Upper lobe of left lung (tissue), 6 donors: Measurements from ENCODE around the gene KCNJ6. TPM values are rescaled to one million over a fixed set of nuclear protein-coding genes. Genes with fewer than 3 reads are reported as not detected.
A peak's percentile ranks its signal among the peaks of the same experiment; 100 is the strongest.

Experiments used
- ATAC-seq, 2 donors: fragments of 200-7000 bp; cut with Tn5 transposase; one replicate each; pipeline ENCODE4 v1.9.1; 2022; ENCODE audit warnings: mild to moderate bottlenecking in 2 of 2, moderate library complexity in 2 of 2; ENCODE audit not compliant: low FRiP score in 2 of 2
- DNase-seq, 2 donors: peaks; one replicate each; pipeline ENCODE4 v3.0.0-alpha.2; 2019 to 2020
- H3K27ac ChIP-seq, 4 donors: fragments of 200-600 bp; sonication (generic); one replicate each; pipeline ENCODE4 v1.5.1; 2016 to 2019
- H3K27me3 ChIP-seq, 4 donors: fragments of 200-600 bp; sonication (generic); one replicate each; pipeline ENCODE4 v1.5.1; 2017 to 2019
- H3K36me3 ChIP-seq, 4 donors: fragments of 200-600 bp; sonication (generic); one replicate each; pipeline ENCODE4 v1.5.1; 2016 to 2019
- H3K4me1 ChIP-seq, 4 donors: fragments of 200-600 bp; sonication (generic); one replicate each; pipeline ENCODE4 v1.5.1; 2018 to 2019
- H3K4me3 ChIP-seq, 4 donors: fragments of 200-600 bp; sonication (generic); one replicate each; pipeline ENCODE4 v1.5.1; 2017 to 2019; ENCODE audit warnings: mild to moderate bottlenecking in 2 of 4, moderate library complexity in 1 of 4
- H3K9me3 ChIP-seq, 4 donors: fragments of 200-600 bp; sonication (generic); one replicate each; pipeline ENCODE4 v1.5.1; 2018 to 2019
- CTCF ChIP-seq, 6 experiments: fragments of 450-650 bp in 4 of 6; fragments of 200-600 bp in 2 of 6; sonication (generic) in 2 of 6; IDR thresholded peaks; one replicate each; pipeline ENCODE4 v1.5.1; 2016 to 2019; ENCODE audit warnings: antibody characterized with exemption in 6 of 6
- EP300 ChIP-seq, 4 donors: sonication (generic); formaldehyde crosslinking; IDR thresholded peaks; one replicate each; pipeline ENCODE4 v1.5.1; 2017; ENCODE audit warnings: antibody characterized with exemption in 4 of 4, control low read depth in 2 of 4
- POLR2A ChIP-seq, 4 donors: fragments of 450-650 bp; IDR thresholded peaks; one replicate each; pipeline ENCODE4 v1.5.1; 2016 to 2017; ENCODE audit warnings: antibody characterized with exemption in 4 of 4, mild to moderate bottlenecking in 2 of 4
- POLR2AphosphoS5 ChIP-seq, 2 donors: sonication (generic); formaldehyde crosslinking; IDR thresholded peaks; one replicate each; pipeline ENCODE4 v1.5.1; 2017; ENCODE audit warnings: antibody characterized with exemption in 2 of 2
- WGBS, 2 donors: methylation state at CpG; one replicate each; pipeline ENCODE4 v1.1.5; 2017 to 2018; 5-methylcytosine and 5-hydroxymethylcytosine counted together
- total RNA-seq, 6 donors: library from RNA; depleted of rRNA in 4 of 6; stranded (reverse); fragments of >200 nt in 4 of 6; gene quantifications; one replicate each; pipeline versions ENCODE4 v1.1.0 to v1.2.1, GENCODE V29; 2016 to 2021
- donor health status: DM: no; HTN: no; CAD: no; lungs with moderate emphysema.
- donor health status: DM: no; HTN: yes; CAD: no; lungs with severe emphysema.

KCNJ6 gene
- total RNA-seq, 6 donors from 2014 or later: 0.06 to 0.15 TPM; not detected in 4

GRCh38 chr21:37642493-37642892 lies 273.8 kb downstream of the KCNJ6 start:
- 56 to 59% methylated on average over 3 of the region's 3 CpGs for WGBS, 2 donors
- no peaks in the 10 kb centered on the region for H3K27me3 ChIP-seq
- no peaks in the 10 kb centered on the region for H3K4me1 ChIP-seq
- H3K36me3 ChIP-seq: no peaks in the 10 kb centered on the region
- TF ChIP-seq POLR2A (IDR thresholded peaks at IDR 0.05) (no peak), CTCF (IDR thresholded peaks at IDR 0.05) (peak in 4 of 6 experiments; percentile 11 to 29 (median 22))
- H3K27ac ChIP-seq: no peak overlapping the region
- no peaks in the 10 kb centered on the region for H3K9me3 ChIP-seq
- no peak for DNase-seq
- no peak for ATAC-seq
- H3K4me3 ChIP-seq: no peak overlapping the region

DNA sequence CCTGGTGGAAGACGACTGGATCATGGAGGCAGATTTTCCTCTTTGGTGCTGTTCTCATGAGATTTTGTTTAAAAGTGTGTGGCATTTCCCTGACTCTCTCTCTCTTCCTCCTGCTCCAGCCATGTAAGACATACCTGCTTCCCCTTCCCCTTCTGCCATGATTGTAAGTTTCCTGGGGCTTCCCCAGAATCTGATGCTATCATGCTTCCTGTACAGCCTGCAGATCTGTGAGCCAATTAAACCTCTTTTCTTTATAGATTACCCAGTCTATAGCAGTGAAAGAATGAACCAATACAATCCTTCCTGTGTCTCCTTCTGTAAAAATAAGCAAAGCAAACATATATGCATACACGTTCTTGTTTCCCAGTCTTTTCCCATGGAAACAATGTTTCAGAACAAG lies 276.5 kb downstream of the KCNJ6 start:
- Histone ChIP-seq H3K4me3 (no peak overlapping the region), H3K36me3 (no peaks in the 10 kb centered on the region), H3K27me3 (no peaks in the 10 kb centered on the region), H3K27ac (no peak overlapping the region), H3K9me3 (no peaks in the 10 kb centered on the region), H3K4me1 (no peaks in the 10 kb centered on the region)
- no peak for TF ChIP-seq POLR2AphosphoS5 (IDR thresholded peaks at IDR 0.05)
- TF ChIP-seq POLR2A (IDR thresholded peaks at IDR 0.05): no peak
- TF ChIP-seq CTCF (IDR thresholded peaks at IDR 0.05): no peak
- TF ChIP-seq EP300 (IDR thresholded peaks at IDR 0.05): no peak
- DNase-seq (no peak), ATAC-seq (no peak)
- WGBS, 2 donors: 71 to 72% methylated on average over 2 of the region's 2 CpGs

DNA sequence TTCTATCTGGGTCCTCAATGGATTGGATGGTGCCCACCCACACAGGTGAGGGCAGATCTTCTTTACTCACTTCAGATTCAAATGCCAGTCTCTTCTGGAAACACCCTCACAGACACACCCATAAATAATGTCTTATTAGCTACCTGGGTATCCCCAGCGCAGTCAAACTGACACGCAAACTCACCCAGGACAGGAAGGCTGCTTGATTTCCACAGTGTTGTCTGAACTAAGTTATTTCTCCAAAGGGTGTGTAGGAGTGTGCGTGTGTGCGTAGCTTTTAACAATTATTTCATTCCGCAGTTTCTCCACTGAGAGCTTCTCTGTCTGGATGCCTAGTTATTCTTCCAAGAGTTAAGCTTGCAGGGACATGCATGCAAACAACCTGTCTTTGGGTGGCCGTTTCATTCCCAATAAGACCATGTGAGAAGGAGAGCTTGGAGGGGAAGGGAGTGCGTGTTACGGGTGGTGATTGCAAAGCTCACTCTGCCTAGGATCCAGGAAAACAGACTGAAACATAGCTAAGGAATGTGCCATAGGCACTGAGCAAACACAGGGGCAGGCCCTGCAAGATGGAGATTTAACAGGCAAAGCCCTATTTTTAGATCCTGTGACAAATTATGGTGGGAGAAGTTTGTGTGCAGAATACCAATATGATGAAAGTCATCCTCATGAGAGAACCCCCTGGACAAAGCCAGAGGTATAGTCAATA lies 280.0 kb downstream of the KCNJ6 start:
- Histone ChIP-seq H3K4me3 (no peak overlapping the region), H3K4me1 (peaks cover 0 to 6% (median under 1%) of the 10 kb centered on the region in 4 donors), H3K27ac (no peak overlapping the region), H3K9me3 (no peaks in the 10 kb centered on the region), H3K36me3 (no peaks in the 10 kb centered on the region), H3K27me3 (no peaks in the 10 kb centered on the region)
- TF ChIP-seq CTCF (IDR thresholded peaks at IDR 0.05) (no peak), EP300 (IDR thresholded peaks at IDR 0.05) (no peak), POLR2A (IDR thresholded peaks at IDR 0.05) (no peak), POLR2AphosphoS5 (IDR thresholded peaks at IDR 0.05) (no peak)
- WGBS, 2 donors: 81 to 90% methylated on average over 8 of the region's 8 CpGs
- ATAC-seq (no peak), DNase-seq (no peak)

DNA sequence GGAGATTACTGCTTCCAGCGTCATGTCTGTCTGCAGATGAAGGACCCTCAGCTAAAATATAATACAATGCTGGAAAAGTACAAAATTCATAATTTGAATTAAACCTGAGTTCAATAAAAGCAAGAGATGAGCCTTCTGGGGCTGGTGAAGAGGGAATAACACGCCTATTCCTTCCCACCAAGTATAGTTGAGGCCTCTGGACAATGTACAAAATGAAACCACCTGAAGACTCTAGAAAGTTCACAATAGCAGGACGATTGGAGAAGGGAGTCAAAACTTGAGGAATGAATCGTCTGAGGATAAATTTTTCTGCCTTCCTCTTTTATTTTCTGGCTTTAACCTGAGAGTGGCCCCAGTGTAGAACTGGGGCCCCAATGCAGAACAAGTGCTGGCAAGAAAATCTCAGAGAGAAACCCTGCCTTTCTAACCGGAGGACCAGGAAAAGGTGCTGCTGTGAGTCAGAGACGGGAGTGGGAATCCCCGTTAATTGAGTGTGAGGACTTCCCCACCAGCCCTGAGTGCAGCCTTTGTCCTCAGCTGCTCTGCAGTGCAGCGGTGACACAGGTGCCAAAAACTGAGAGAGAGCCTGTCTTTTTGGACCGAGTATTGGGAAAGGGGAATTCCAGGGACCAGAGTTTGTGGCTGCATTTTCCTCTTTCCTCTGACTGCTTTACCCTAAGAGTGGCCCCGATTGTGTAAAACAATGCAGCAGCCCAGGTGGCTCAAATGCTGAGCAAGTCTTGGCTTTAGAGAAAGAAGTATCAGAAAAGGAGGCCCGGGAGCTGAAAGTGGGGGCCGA lies 284.7 kb downstream of the KCNJ6 start:
- TF ChIP-seq POLR2AphosphoS5 (IDR thresholded peaks at IDR 0.05): peak in 1 of 2 donors; percentile 14
- TF ChIP-seq POLR2A (IDR thresholded peaks at IDR 0.05): no peak
- no peak for TF ChIP-seq CTCF (IDR thresholded peaks at IDR 0.05)
- peak in 1 of 4 donors; percentile 31 for TF ChIP-seq EP300 (IDR thresholded peaks at IDR 0.05)
- no peak overlapping the region for H3K4me3 ChIP-seq
- no peaks in the 10 kb centered on the region for H3K36me3 ChIP-seq
- no peaks in the 10 kb centered on the region for H3K27me3 ChIP-seq
- ATAC-seq (peak in 1 of 2 donors; percentile 66), DNase-seq (peak in 1 of 2 donors; percentile 80)
- H3K9me3 ChIP-seq: no peaks in the 10 kb centered on the region
- WGBS, 2 donors: 36 to 43% methylated on average over 11 to 12 of the region's 12 CpGs
- H3K27ac ChIP-seq: peak overlapping the region in 3 of 4 donors; percentile 19 to 23 (median 20)
- peaks cover 6 to 14% (median 8%) of the 10 kb centered on the region in 4 donors for H3K4me1 ChIP-seq
